GM19351 (cell line): ENCODE measurements around the gene PLCXD1.
"Not testable (repeated sequence)": the region's sequence is repeated elsewhere in the genome, so short reads cannot be mapped to it uniquely, and the experiment has no call there.

Experiments used
- ATAC-seq: cut with Tn5 transposase; IDR thresholded peaks from one replicate; pipeline ENCODE4 v1.9.1; 2021; ENCODE audit warnings: mild to moderate bottlenecking, moderate library complexity; ENCODE audit not compliant: unreplicated experiment

The PLCXD1 gene

GRCh38 chrX:314781-315595, 33.8 kb downstream of the PLCXD1 start:
- no peak for ATAC-seq

GRCh38 chrX:316351-317325, 35.5 kb downstream of the PLCXD1 start:
- ATAC-seq, result no peak

GRCh38 chrX:317424-318067, 36.4 kb downstream of the PLCXD1 start:
- ATAC-seq, result no peak

- peak; percentile 62 for ATAC-seq
Observed at GRCh38 chrX:318068-318738, 37.0 kb downstream of the PLCXD1 start.

GRCh38 chrX:318739-319578, 37.8 kb downstream of the PLCXD1 start, which contains the start of gene GTPBP6:
Gene GTPBP6, minus strand, starts transcription at chrX:318796. Its CDS starts 9 bp downstream, at chrX:318787.
- peak; percentile 68 for ATAC-seq

- no peak for ATAC-seq
Observed at GRCh38 chrX:319579-320125, 38.5 kb downstream of the PLCXD1 start.

GRCh38 chrX:320126-320783, 39.1 kb downstream of the PLCXD1 start:
- ATAC-seq, result no peak

- no peak for ATAC-seq
Observed at GRCh38 chrX:323721-324628, 42.8 kb downstream of the PLCXD1 start.

GRCh38 chrX:324664-325063, 43.5 kb downstream of the PLCXD1 start:
- not testable (repeated sequence) for ATAC-seq

GRCh38 chrX:327660-328126, 46.5 kb downstream of the PLCXD1 start:
- ATAC-seq, result no peak

GRCh38 chrX:329291-329910, 48.2 kb downstream of the PLCXD1 start:
- ATAC-seq, result no peak

GRCh38 chrX:330141-330725, 49.1 kb downstream of the PLCXD1 start:
- not testable (repeated sequence) for ATAC-seq

- ATAC-seq, result no peak
Observed at GRCh38 chrX:330726-331150, 49.6 kb downstream of the PLCXD1 start.

GRCh38 chrX:331151-331824, 50.1 kb downstream of the PLCXD1 start:
- no peak for ATAC-seq

- no peak for ATAC-seq
Observed at GRCh38 chrX:331825-332495, 50.8 kb downstream of the PLCXD1 start.

- no peak for ATAC-seq
Observed at GRCh38 chrX:332496-332860, 51.3 kb downstream of the PLCXD1 start.
